Measurements from ENCODE around the gene PNMA6F.
"Not testable (repeated sequence)": the region's sequence is repeated elsewhere in the genome, so short reads cannot be mapped to it uniquely, and the experiment has no call there.

The PNMA6F gene

GRCh38 chrX:153334654-153335295 lies 13.2 kb upstream of the PNMA6F start:
- DNase-seq (ENCODE audit: low read depth in 2 of 2): no peak

GRCh38 chrX:153333821-153334653 lies 12.5 kb upstream of the PNMA6F start, which contains the start of gene ZNF275:
TSS of gene ZNF275 (plus strand) at chrX:153334153. CDS start at chrX:153336680, 2,527 bp downstream.
- DNase-seq (ENCODE audit: low read depth in 2 of 2): peak; percentile 57 to 71

DNA sequence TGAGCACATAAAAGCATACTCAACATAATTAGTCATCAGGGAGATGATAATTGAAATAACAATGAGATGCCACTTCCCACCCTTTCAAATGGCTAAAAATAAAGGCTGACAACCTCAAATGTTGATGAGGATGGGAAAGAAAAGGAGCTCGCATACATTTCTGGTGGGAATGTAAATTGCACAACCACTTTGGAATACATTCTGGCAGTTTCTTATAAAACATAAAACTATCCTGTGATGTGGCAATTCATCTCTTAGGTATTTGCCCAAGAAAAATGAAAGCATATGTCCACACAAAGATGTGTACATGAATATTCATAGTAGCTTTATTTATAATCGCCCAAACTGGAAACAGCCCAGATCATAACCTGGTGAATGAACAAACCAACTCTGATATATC lies 11.7 kb upstream of the PNMA6F start:
- DNase-seq (ENCODE audit: low read depth in 2 of 2): no peak

- no peak for DNase-seq (ENCODE audit: low read depth in 2 of 2)
These were observed 6.0 kb upstream of the PNMA6F start for GRCh38 chrX:153327561-153327960.

GRCh38 chrX:153320555-153321184 lies 897 bp downstream of the PNMA6F start:
- no peak for DNase-seq (ENCODE audit: low read depth in 2 of 2)

DNA sequence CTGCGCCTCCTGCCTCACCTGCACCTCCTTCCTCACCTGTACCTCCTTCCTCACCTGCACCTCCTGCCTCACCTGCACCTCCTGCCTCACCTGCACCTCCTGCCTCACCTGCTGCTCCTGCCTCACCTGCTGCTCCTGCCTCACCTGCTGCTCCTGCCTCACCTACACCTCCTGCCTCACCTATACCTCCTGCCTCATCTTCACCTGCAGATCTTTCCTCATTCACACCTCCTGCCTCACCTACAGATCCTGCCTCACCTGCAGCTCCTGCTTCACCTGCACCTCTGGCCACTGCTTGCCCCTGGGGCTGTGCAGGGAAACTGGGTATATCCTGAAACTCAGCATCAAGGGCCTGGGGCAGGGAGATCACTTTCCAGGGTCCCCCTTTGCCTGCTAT lies 1.5 kb downstream of the PNMA6F start:
- not testable (repeated sequence) for DNase-seq (ENCODE audit: low read depth in 2 of 2)

DNA sequence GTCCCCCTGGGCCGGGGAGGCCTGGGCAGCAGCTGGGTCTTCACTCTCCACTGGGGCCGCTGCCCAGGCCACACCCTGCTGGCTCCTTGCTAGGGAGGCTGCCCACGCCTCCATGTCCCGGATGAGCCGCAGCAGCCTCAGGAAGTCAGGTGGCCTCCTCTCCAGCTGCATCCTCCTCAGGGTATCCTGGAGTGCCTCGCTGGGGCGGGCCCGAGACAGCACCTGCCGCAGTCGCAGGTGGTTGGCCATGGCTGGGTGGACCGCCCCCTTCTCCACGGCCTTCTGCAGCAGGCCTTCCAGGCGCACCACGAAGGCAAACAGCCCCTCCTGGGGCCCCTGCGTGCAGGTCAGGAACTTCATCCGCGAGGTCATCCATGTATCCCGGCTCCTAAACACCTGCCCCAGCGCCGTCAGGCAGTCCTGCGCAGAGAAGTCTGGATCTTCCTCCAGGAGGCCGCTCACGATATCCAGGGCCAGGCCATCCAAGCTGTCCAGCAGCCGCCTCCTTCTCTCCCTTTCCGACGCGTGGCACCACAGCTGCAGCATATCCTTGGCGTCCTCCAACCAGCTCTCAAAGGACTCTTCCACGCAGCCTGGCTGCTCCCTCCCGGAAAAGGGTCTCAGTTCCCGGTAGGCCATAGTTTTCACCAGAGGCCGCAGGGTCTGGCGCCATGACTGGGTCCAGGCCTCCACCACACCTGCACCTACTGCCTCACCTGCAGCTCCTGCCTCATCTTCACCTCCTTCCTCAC lies 2.1 kb downstream of the PNMA6F start:
- no peak for DNase-seq (ENCODE audit: low read depth in 2 of 2)

- DNase-seq (ENCODE audit: low read depth in 2 of 2): no peak
These were observed 2.8 kb downstream of the PNMA6F start for GRCh38 chrX:153318811-153319210.

DNA sequence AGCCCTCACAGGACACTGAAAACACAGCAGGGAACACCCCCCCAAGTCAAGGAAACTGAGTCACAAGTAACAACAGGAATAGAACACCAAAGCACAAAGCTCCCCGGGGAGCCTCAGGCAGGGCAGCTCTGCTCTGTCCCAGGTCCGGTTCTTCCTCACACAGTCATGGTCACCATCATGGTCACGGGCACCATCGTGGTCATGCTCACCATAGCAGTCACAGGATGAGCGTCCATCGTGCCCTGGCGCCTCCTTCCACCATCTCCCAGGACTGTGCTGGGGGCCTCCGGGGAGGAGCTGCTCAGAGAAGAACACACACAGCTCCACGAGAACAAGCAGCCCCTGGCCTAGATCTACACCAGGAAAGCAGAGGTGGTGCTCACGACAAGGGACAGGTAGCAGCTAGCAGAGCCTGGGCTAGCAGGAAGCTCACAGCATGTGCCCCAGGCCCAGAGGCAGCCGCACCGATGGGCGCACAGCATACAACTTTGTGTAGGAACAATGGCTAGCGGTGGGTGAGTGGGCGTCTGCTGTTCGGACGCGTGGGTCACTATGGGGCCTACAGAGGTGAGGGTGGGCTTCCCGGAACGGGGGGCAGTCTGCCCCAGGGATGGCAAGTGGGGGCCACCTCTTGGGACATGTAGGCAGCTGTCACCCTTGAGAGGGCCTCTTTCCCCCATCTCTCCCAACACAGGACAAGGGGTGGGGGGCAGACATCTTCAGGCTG lies 3.4 kb downstream of the PNMA6F start:
- DNase-seq (ENCODE audit: low read depth in 2 of 2): no peak

DNA sequence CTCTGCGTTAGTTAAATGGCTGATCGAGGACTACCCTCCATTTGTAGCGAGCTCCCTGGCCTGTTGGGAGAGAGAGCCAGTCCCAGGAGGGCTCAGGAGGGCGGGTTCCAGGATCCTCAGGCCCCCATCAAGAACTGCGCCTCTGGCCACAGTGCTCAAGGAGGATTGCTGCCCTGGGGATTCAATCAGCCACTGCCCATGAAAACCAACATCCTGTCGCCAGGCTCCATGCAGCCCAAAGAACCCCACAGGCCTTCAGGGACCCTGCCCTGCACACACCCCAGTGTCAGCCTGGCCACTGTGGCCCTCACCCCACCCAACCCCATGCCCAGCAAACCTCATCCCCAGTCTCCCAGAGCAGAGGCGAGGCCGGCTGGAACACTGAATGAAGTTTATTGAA lies 4.3 kb downstream of the PNMA6F start:
- no peak for DNase-seq (ENCODE audit: low read depth in 2 of 2)

- no peak for DNase-seq (ENCODE audit: low read depth in 2 of 2)
These were observed 8.7 kb downstream of the PNMA6F start for GRCh38 chrX:153312842-153313241.

- DNase-seq (ENCODE audit: low read depth in 2 of 2): no peak
These were observed 9.5 kb downstream of the PNMA6F start for GRCh38 chrX:153312041-153312440.

GRCh38 chrX:153310901-153311300 lies 10.7 kb downstream of the PNMA6F start:
- DNase-seq (ENCODE audit: low read depth in 2 of 2): no peak

- DNase-seq (ENCODE audit: low read depth in 2 of 2): no peak
These were observed 14.0 kb downstream of the PNMA6F start for GRCh38 chrX:153307276-153308178.

DNA sequence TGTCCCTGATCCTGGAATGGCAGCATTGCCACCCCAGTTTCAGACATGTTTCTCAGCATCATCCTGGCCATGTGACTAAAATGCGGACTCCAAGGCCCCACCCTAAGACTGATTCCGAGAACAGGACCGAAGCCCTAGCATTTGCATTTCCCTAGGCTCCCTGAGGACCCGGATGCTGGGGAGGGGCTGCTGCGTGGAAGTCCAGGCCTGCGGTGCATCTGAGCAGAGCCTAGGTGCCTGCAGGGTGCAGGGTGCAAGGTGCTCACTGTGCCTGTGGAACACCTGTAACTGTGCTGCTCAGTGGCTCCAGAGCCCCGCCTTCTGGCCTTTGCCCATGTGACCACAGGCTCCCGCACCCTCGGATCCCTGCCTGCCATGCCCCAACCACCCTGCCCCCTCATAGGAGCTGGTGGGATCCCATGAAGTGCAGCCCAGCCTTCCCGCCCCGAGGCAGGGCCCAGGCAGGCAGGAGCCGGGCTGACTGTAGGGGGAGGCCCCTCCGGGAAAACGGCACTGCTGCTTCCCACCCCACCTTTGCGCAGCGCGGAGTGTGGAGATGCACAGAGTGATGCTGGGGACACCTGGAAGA lies 14.9 kb downstream of the PNMA6F start:
- no peak for DNase-seq (ENCODE audit: low read depth in 2 of 2)

DNA sequence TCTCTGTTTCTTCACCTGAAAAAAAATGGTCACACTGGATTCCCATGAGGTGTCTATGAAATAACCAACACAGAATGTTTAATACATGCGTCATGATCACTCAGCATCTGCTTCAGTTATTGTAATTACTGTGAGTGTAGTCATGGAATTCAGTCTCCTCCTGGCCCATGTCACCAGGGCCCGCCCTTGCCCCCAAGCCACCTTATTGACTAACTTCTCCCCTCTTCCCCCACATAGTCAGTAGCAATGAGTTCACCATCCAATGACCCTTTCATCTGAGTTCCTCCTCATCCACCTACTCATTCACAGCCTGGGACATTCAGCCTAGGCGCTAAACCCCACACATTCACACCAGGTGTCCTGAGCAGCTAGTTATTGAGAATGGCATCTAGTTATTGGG lies 15.6 kb downstream of the PNMA6F start:
- no peak for DNase-seq (ENCODE audit: low read depth in 2 of 2)

DNA sequence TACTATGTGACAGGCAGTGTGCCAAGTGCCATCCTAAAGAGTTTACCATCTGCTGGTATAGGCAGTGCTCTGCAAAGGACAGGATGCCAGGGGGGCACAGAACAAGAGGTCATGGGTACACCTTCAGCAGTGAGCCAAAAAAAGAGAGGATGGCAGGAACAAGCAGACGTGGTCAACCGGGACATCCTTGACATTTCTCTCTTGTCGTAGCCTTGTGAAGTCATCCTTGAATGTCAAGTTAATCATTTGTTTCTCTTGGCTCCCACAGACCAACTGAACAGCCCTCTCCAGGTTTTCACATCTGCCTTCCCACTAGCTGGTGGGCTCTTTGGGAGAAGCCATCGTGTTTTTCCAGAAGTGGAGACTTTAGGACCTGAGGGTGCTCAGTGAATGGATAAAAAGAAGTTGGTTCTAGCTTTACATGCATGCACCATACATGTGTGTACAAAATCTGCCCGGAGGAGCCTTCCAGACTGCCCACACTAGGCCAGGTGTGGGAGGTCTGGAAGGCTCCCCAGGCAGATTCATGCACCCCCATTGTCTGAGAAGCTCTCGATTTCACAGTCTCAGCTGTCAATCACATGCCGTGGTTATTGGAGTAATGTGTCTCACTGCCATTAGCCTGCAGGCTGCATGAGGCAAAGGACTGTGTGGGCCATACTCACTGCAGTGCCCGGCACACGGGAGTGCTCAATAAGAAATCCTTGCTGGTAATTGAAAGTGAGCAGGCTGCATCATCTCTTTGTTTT lies 16.4 kb downstream of the PNMA6F start:
- DNase-seq (ENCODE audit: low read depth in 2 of 2): no peak

DNA sequence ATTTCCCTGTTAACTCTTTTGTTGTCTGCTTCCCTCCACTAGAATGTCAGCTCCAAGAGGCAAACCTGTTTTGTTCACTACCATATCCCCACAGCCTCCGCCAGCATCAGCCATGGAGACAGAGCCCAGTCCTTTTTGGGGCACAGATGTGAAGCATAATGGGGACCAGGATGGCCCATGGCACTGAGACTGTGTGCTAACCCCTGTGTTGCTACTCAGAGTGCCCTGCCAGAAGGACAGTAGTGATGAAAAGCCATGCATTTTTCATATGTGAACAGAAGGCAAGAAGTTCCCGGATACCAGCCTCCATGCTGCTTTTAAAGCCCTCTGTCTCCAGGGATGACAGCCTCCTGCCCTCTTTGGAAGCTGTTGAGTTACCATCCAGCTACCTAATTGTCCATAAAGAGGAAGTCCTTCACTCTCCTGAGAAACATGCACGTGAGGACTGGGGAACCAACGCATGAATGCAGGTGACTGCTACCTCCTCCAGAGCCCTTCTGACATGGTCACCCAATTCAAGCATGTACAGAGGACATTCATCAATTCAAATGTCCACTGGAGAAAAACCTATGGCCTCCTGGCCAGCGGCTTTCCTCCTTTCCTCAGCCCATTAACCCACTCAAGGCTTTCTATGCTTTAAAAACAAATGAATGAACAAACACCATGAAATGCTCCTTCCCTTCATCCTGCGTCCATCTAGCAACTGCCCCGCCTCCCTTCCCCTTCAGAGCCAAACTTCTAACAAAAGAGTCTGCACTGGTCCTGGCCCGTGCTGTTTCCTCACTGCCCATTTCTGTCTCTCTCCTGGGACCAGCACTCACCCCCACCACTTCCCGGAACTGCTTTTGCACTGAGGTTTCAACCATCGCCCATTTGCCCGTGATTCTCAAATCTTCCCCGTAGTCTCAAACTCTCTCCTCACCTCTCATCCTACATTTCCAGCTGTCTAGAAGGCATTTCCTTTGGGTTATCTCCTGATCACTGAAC lies 18.0 kb downstream of the PNMA6F start:
- DNase-seq (ENCODE audit: low read depth in 2 of 2): no peak

Data from stimulated activated CD8-positive, alpha-beta memory T cell treated with anti-CD3 and anti-CD28 coated beads, Interleukin-2, amount 100 ng/mL, for 1 hour (primary cell).